ENCODE data around the gene SLCO2B1.

Gene SLCO2B1

DNA sequence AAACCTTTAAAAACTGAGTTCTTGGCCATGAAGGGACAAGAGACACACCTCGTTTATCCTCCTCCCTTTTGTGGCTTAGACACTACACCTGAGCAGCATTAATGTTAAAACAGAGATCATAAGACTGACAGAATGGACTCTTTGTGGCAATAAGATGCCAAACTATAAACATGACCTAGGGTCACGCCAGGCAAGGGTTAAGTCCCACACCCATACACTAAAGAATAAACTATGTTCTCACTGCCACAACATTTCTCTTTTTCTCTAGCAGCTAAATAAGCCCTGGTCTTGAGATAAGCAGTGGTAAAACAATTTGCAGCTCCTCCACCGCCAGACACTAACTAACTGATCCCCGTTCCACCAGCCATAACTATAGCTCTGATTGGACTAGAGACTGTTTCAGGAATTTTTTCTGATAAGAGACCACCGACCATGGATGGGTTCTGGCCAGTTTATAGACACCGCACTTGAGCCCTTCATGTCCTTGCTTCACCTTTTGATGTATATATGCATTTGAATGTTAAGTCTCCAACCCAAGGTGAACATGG lies 4.9 kb upstream of the SLCO2B1 start:
- no peak for DNase-seq (ENCODE audit: low spot score)

DNA sequence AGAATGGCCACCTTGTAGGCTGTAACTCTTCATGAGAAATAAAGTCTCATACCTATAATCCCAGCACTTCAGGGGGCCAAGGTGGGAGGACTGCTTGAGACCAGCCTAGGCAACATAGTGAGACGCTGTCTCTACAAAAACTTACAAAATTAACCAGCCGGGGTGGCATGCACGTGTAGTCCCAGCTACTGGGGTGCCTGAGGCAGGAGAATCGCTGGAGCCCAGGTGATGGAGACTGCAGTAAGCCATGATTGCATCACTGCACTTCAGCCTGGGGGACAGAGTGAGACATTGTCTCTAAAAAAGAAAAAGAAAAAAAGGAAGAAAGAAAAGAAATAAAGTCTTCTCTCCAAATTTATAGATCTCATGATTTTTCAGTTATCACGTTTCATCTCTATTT lies 4.2 kb upstream of the SLCO2B1 start:
- no peak for DNase-seq (ENCODE audit: low spot score)

DNA sequence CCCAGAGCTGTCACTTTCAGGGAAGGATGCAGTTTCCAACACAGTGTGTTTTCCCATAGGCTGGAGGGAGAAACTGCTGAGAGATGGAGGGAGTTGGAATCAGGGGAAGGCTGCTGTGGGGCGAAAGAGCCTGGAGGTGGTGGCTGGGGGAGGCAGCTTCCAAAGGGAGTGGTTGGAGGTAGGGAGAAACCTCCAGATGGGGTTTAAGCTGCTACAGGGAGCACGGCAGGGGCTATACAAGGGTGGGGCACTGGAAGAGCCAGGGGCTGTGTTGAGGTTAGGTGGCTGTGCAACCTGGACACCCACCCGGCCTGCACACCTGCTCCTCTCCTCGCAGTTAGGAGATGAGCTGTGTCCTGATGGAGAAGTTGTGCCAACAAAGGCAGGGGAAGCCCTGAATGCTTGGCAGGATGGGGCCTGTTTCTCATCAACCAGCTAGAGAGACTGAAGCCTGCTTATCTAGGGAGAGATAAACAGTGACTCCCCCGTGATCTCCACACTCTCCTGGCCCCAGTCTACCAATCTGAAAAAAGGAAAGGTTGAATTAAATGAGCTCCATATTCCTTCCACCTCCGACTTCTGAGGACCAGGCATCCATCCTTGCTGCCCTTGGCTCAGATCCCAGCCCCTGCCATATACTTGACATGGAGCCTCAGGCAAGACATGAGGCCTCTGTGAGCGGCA lies 3.6 kb upstream of the SLCO2B1 start:
- no peak for DNase-seq (ENCODE audit: low spot score)

DNA sequence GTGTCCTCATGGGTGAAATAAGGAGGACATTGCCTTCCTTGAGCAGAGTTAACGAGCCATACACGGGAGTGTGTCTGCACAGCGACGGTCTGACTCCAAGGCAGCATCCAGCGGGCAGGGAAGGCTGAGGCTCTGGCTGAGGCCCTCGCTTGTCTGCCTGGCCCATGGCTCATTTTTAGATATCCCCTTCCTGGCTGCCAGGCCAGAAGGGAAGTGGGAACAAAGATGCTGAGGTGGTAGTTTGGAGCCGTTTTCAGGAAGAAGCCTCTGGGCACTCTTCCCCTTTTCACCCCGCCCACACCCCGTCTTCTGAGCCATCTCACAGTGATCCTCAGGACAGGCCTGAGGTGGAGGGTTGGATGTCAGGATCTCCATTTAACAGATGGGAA lies 3.0 kb upstream of the SLCO2B1 start:
- no peak for DNase-seq (ENCODE audit: low spot score)

DNA sequence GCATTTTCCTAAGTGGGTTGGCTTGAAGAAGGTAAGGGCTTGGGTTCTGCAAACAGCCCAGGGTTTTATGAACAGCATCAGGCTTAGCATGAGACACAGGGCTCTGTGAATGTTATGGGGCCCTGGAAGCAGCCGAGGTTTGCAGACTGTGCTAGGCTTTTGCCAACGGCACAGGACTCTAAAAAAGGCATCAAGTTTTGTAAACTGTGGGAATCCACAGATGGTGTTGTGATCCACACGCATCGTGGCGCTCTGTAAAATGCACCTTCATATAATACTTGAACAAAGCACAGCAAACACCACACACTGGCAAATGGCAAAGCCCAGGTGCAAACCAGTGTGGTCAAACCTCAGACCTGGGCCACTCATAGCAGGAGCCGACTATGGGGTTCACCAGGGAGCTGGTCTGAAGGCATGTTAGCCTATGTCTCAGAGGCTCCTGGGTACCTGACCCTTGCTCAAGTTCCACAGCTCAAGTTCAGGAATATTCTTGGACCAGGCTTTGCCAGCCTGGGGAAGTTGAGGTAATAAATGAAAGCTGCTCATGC lies 2.4 kb upstream of the SLCO2B1 start:
- no peak for DNase-seq (ENCODE audit: low spot score)

DNA sequence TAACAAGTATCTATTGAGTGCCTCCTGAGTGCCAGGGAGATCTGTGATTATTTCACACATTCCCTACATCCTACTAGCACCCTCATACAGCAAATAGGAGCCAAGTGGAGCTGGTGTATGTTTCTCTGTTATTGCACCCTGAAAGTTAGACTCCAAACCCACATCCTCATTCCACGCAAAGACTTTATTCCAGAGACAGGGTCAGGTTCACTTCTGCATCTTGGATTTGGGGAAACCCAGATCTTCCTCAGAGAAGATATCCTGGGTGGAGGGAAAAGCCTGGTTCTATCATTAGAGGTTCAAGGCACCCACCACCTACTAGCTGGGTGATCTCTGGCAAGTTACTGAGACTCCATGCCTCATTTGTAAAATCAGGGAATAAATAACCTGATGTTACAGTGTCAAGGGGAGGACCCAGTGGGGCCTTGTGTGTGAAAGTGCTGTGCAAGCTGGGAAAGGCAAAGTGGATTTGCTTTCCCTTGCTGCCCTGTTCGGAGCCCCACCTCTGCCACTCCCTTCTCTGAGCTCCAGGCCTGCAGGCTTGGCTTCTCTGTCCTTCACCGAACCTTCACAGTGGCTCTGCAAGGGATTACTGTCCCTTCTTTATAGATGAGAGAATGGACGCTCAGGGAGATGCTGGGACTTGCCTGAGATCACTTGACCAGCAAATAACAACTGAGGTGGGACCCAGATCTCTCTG lies 991 bp upstream of the SLCO2B1 start:
- DNase-seq (ENCODE audit: low spot score), result no peak

DNA sequence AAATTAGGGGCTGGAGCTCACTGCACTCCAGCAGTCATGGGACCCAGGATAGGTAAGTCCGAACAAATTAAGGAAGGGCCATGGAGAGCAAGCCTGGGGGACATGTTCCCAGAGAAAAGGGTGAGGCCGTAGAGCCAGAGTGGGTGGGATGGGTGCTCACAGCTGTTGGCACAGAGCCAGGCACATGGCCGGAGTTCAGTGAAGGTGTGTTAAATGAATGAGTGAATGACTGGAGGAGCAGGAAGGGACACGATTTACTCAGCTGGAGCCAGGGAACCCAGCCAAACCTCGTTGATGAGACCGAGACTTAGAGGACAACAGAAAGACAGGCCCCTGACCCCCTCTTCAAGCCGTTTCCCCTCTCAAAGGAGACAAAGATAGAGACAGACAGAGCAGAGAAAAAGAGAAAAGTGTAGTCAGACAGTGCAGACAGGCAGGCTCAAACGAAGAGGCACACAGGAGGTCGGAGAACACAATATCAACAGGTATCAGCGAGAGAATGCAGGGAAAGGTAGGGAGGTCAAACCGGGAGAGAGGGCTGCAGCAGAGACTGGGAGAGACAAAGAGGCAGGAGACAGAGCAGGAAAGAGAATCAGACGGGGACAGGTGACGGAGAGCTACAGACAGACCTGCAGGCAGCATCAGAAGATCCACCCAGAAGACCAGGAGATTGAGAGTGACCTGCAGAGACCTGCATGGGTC lies 590 bp downstream of the SLCO2B1 start:
- DNase-seq (ENCODE audit: low spot score), result no peak

DNA sequence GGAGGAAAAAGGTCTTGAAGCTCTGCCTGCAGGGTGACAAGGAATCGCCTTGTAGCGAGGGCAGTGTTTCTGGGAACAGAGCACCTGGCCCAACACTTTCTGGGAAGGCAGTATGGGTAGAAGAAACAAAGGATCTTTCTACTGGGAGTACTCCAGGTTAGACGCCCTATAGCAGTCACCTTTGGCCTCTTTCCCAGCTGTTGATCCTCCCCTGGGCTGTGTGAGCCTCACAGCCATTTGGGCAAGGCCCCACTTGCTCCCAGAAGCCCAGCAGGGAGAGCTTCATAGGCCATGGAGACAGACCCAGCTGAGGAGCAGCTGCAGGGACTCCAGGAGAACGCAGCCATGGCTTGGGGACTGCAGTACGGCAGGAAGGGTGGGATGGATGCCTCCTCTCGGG lies 1.2 kb downstream of the SLCO2B1 start:
- no peak for DNase-seq (ENCODE audit: low spot score)

DNA sequence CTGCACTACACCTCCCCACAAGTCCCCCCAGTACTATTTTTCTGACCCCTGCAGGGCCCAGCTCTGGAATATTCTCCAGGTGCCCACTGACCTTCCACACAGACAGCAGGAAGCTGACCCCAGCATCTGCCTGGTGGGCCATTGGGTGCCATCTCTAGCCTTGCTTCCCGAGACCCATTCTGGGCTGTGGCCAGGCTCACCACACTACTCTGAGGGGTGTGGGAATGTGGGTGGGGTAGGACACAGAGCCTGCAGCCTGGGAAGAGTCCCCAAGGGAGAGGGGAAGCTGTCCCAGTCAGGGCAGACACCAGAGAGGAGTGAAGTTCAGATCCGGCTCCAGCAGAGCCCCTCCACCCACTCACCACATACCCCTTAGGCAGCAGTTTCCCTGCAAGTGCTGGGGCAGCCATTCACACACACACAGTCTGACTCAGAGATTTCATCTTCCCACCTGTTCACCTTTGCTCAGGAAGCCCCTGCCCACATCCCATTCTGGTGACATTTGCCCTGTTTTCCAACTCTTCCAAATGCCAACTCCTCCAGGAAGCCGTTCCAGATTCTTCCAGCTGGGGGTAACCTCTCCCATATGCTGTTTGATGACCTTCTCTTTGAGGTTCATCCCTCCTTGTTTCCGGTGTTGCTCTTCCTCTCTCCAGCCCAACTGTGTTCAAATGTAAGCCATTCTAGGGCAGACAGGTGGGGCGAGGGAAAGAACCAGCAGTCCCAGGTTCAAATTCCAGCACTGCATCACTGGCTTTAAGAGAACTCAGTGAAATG lies 1.9 kb downstream of the SLCO2B1 start:
- DNase-seq (ENCODE audit: low spot score), result no peak

DNA sequence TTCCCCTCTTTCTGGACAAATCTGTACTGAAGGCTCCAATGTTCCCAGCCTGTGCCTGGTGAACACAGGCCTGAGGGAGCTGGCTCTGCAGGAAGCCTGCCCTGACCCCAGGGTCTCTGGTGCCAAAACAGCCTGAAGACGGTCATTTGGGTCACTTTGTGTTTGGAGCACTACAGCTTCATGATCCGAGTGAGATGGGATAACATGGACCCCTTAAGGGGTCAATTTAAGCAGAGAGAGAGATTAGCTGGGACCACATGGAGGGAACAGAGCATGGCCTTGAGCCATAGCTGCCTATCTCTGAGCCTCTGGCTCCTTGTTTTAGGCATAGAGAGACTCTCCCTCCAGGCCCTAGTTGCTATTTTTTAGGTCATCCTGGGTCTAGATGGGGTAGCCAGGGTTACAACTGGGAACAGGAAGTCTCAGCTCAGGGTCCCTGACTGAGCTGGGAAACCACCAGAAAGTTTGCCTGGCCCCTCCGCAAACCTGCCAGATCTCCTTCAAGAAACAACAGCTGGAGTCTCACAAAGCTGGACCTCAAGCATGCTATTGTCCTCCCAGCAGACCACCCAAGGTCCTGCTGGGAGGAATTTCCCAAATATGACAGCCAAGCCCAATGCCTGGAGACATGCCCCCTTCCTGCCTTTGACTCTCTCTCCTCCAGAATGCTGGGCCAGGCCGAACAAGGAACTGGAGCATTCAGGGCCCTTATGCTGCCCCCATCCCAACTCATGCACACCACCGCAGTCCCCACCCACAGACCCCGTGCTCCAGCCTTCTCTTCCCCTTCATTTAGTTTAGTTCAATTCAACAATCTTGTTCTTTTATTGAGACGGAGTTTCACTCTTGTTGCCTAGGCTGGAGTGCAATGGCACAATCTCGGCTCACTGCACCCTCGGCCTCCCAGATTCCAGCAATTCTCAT lies 4.0 kb downstream of the SLCO2B1 start:
- no peak for DNase-seq (ENCODE audit: low spot score)

DNA sequence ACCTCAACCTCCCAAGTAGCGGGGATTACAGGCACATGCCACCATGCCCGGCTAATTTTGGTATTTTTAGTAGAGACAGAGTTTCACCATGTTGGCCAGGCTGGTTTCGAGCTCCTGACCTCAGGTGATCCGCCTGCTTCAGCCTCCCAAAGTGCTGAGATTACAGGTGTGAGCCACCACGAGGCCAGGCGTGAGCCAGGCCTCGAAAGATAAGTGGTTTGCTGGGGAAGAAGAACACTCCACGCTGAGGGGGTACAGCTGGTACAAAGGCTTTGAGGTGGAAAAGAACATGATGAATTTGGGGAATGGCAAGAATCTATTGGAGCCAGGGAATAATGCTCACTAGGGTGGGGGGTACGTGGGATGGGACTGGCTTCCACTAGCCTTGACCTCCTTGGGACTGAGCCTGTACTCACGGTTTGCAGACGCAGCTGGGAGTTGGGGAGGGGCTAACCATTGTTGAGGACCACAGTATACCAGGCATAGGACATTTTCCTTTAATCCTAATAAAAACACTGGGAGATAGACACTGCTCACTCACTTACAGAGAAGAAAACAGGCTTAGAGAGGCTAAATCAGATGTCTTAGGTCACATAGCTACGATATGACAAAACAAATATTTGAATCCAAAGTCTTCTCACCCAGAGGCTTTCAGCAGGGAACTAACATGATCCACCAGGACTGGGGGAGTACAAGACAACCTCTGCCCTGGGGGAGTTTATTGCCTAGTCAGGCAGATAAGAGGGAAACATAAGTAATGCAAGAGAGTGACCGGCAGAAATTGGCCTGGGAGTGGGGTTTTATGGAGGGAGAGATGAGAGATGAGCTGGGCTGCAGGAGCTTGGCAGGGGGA lies 4.9 kb downstream of the SLCO2B1 start:
- no peak for DNase-seq (ENCODE audit: low spot score)

DNA sequence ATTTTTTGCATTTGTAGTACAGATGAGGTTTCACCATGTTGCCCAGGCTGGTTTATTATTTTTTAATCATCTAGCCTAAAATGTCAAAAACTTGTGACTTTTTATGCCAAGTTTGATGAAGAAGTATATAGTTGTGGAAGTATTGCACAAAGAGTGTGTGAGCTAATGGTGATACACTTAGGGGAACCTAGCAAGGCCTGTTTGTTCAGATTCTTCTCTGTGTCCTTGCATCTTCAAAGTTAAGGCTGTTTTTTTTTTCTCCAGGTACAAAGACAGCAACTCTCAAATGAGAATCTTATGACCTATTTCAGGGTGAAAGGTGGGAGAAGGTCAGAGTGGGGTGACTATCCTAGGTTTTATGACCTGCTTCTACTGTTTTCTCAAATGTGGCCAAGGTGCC lies 7.3 kb downstream of the SLCO2B1 start:
- no peak for DNase-seq (ENCODE audit: low spot score)

DNA sequence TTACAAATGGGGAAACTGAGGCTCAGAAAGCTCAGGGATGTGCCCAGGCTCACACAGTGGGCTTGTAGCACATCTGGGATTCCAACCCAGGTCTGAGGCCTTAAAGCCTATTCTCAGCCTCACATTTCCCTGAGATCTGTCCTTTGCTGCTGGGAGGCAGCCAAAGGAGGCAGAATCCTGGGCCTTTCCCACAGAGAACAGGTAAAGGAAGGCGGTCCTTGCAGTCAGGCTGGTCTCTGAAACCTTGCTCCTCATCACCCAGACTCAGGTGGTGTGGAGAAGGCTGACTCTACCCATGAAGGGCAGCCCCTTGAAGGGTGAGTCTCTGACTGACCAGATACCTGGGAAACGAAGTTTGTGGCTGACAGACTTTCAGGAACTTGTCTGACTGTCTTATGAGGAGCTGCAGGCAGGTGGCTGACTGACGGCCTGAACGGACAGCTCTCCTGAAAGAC lies 7.8 kb downstream of the SLCO2B1 start:
- DNase-seq (ENCODE audit: low spot score), result no peak

DNA sequence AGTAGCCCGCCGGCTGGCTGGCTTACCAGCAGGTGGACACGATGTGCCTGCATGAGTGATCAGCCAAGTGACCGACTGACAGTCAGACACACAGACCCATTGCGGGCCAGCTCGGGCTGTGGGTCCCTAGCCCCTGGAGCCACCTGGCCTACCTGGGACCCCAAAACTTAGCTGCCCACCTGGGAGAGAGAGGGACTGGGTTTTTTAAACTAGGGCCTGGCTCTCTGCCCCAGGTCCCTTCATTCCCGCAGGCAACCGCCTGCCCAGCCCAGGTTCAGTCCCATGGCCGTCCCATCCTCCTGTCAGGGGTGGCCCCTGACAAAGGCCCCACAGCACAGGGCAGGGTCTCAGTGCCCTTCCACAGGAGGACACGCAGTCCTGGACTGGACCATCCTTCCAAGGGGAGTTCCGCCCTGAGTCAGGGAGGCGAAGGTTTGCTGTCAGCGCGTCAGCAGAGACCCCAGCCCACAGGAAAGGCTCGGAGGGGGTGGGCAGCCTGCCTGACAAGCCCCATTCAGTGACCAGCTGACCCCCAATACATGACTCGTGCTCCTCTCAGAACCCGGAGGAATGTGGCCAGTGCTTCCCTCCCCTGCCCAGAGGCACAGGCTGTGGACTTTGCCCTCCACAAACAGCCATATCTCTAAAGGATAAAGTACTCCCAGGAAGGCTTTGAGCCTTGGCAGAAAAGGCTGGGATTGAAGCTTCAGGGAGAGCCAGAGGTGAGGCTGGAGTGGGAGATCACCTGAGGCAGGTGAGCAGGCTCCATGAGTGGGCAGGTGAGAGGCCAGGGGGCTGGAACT lies 8.4 kb downstream of the SLCO2B1 start:
- no peak for DNase-seq (ENCODE audit: low spot score)

DNA sequence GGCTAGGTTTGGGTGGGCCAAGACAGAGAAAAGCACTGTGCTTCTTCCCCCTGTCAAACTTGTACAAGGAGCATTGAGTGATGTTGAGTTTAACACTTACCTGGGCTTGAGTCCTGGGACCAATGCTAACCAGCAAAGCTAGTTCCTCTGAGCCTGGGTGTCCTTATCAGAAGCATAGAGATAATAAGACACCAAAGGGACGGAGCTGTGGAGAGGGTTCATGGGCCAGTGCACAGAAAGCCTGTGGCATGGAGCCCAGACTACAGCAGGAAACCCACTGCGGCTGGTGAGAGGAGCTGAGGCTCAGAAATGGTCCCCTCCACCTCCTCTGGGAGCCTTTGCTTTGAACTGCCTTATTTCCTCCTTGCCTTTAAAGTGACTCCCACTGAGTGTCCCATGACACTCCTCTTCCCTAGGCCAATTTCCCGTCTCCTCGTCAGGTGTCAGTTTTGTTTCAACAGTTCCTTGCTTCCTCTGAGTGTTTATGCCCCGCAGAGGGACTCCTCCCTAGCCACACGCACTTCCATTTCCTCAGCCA lies 9.4 kb downstream of the SLCO2B1 start:
- no peak for DNase-seq (ENCODE audit: low spot score)

DNA sequence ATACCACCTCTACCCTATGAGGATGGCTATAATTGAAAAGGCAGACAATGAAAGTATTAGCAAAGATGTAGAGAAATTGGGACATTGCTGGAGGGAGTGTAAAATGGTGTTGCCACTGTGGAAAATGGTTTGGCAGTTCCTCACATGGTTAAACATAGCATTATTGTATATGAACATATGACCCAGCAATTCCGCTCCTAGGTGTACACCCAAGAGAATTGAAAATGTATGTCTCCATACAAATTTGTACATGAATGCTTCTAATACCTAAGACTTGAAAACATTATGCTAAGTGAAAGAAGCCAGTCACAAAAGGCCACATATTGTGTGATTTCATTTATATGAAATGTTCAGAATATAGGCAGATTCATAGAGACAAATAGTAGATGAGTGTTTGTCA lies 10.0 kb downstream of the SLCO2B1 start:
- DNase-seq (ENCODE audit: low spot score), result no peak

DNA sequence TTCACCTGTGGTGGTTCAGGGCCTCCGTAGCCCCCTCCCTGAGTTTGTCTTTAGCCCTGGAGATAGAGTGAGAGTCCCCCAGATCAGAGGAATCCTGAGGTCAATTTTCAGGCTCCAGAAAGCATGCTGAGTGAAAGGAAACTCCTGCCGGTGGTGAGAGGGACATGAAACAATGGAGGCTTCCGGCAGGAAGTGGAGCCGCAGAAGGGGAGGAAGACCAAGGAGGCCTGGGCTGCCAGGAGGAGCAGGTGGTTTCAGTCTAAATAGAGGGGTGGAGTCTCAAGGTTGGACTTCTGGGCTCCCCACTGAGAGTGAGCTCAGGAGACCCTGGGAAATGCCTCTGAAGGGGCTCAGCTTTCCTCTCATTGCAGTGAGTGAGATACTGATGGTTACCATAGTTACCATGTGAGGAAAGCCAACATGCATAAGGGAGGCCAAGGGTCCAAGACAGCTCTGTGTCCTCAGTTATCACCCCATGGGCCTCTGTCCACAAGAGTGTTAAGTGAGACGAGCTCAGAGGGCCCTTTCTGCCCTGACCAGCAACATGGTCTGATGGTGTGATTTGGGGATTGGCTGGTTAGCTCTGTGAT lies 10.7 kb downstream of the SLCO2B1 start:
- no peak for DNase-seq (ENCODE audit: low spot score)

DNA sequence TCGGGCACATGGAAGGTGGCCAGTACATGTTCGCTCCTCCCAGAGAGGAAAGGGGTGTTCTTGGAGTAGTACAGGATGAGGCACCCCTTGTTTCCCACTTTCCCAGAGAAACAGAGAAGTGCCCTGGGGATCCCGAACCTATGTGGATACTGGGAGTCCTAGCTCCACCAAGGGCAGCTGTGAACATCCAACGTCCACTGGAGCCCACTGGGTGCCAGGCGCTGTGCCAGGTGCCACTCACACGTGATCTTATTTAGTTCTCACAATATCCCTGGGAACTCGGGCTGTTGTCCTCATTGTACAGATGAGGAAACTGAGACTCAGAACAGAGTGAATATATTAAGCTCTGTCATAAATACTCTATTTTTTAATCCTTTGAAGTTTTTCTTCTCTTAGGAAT lies 12.0 kb downstream of the SLCO2B1 start:
- DNase-seq (ENCODE audit: low spot score), result no peak
